ENCODE results near the gene NDUFB8. TPM values are rescaled to one million over a fixed set of nuclear protein-coding genes. Genes with fewer than 3 reads are reported as not detected.

The NDUFB8 gene
- total RNA-seq, 1 donor from 2014 or later, result 200 TPM

DNA sequence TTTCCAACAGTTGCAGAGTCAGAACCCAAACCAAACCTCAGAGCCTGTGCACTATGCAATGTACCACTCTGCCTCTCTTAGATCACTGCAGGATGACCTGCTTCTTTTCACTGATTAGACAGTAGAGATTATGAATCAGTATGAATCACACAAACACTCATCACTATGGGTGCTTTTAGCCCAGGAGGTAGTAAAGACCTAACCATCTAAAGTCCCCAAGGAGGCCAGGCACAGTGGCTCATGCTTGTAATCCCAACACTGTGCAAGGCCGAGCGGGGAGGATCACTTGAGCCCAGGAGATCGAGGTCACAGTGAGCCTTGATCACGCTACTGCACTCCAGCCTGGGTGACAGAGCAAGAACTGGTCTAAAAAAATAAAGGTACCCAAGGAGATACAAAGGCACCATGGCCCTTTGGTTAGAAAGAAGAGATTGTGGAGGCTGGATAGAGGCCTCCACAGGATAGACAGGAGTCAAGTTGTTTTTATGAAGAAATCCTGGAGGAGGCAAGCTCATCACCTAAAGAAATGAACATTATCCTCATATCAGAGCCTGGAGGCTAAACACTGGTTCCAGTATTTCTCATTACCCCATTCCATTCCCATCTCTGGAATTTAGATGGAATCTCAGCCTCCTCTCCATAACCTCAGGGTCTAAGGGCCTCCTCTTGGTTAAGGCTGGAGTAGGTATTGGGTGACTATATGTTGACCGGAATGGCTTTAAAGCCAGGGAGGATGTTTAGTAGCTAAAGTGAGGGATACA lies 22.9 kb downstream of the NDUFB8 start:
- Mint-ChIP-seq H3K36me3 (ENCODE audit: low read depth) (peaks cover 9% of the 10 kb centered on the region), H3K27me3 (ENCODE audit: low read depth) (no peaks in the 10 kb centered on the region), H3K27ac (ENCODE audit: unreplicated experiment) (no peak overlapping the region), H3K9me3 (no peaks in the 10 kb centered on the region), H3K4me3 (no peak overlapping the region), H3K4me1 (peaks cover 29% of the 10 kb centered on the region)
- TF ChIP-seq CTCF (conservative IDR thresholded peaks at IDR 0.05), result no peak
- no peak for DNase-seq (ENCODE audit: low read depth, low spot score)

- Mint-ChIP-seq H3K4me1 (peaks cover 33% of the 10 kb centered on the region), H3K27ac (ENCODE audit: unreplicated experiment) (no peak overlapping the region), H3K9me3 (no peaks in the 10 kb centered on the region), H3K4me3 (no peak overlapping the region), H3K27me3 (ENCODE audit: low read depth) (no peaks in the 10 kb centered on the region), H3K36me3 (ENCODE audit: low read depth) (peaks cover 16% of the 10 kb centered on the region)
- DNase-seq (ENCODE audit: low read depth, low spot score), result no peak
- TF ChIP-seq CTCF (conservative IDR thresholded peaks at IDR 0.05), result no peak
These were observed 24.5 kb downstream of the NDUFB8 start for GRCh38 chr10:100505164-100505563.

DNA sequence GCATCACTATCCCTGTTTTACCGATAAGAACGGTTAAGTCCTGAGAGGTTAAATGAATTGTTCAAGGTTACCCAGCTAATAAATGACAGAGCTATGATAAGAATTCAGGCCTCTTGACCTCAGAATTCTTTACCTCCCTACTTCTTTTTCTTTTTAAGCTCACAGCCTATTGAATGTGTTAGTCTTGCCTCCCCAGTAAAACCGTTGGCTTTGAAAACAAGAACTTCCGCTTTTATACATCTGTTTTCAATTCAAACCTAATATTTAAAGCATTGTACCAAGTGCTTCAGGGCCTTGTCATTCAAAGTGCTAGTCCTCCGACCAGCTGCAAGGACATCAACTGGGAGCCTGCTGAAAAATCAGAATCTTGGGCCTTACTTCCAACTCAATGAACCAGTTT lies 25.6 kb downstream of the NDUFB8 start:
- peaks cover 22% of the 10 kb centered on the region for H3K36me3 Mint-ChIP-seq (ENCODE audit: low read depth)
- H3K4me1 Mint-ChIP-seq, result peaks cover 38% of the 10 kb centered on the region
- peak overlapping the region; percentile 60 for H3K27ac Mint-ChIP-seq (ENCODE audit: unreplicated experiment)
- TF ChIP-seq CTCF (conservative IDR thresholded peaks at IDR 0.05), result no peak
- no peaks in the 10 kb centered on the region for H3K27me3 Mint-ChIP-seq (ENCODE audit: low read depth)
- no peaks in the 10 kb centered on the region for H3K9me3 Mint-ChIP-seq
- no peak for DNase-seq (ENCODE audit: low read depth, low spot score)
- H3K4me3 Mint-ChIP-seq, result no peak overlapping the region

DNA sequence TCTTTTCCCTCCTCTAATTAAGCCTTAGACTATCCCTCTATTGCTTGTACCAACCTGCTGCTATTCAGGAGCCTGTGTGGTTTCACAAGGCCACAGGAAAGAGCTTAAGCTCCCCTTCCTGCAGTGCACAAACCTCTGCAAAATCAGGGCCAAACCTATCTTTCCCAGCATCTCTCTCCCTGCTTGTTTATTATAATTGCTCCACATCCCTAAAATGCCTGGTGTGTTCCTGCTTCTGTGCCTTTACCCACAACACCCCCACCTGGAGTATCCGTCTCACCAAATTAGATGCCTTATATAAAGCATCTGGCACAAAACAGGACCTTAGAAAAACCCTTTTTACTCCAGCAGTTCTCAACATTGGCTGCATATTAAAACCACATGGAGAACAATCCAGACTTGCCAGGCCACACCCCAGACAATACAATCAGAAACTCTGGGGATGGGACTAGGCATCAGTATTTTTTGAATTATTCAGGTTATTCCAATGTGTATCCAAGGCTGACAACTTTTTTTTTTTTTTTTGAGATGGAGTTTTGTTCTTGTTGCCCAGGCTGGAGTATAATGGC lies 26.7 kb downstream of the NDUFB8 start:
- TF ChIP-seq CTCF (conservative IDR thresholded peaks at IDR 0.05), result no peak
- no peaks in the 10 kb centered on the region for H3K9me3 Mint-ChIP-seq
- peak overlapping the region; percentile 31 for H3K27ac Mint-ChIP-seq (ENCODE audit: unreplicated experiment)
- H3K4me3 Mint-ChIP-seq, result no peak overlapping the region
- H3K36me3 Mint-ChIP-seq (ENCODE audit: low read depth), result peaks cover 22% of the 10 kb centered on the region
- peaks cover 32% of the 10 kb centered on the region for H3K4me1 Mint-ChIP-seq
- no peak for DNase-seq (ENCODE audit: low read depth, low spot score)
- H3K27me3 Mint-ChIP-seq (ENCODE audit: low read depth), result no peaks in the 10 kb centered on the region

DNA sequence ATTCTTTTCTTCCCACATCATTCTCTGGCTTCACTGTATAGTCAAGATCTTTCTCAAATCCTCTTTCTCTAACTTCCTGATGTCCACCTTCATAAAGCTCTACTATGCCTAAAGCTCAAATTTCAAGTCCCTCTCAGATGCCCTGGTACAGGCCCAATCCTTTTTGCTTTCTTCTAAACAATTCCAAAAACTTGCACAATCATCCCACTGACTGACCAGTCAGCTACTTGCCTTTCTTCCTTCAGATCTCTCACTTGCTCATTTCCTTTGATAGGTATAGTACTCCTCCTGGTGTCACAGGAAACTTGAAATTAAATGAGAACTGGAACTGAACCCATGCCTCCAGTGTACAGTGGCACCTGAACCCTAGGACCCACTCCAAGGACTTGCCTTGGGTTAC lies 28.2 kb downstream of the NDUFB8 start:
- H3K27ac Mint-ChIP-seq (ENCODE audit: unreplicated experiment), result no peak overlapping the region
- no peak overlapping the region for H3K4me3 Mint-ChIP-seq
- no peaks in the 10 kb centered on the region for H3K27me3 Mint-ChIP-seq (ENCODE audit: low read depth)
- TF ChIP-seq CTCF (conservative IDR thresholded peaks at IDR 0.05), result no peak
- no peaks in the 10 kb centered on the region for H3K9me3 Mint-ChIP-seq
- H3K4me1 Mint-ChIP-seq, result peaks cover 32% of the 10 kb centered on the region
- peaks cover 22% of the 10 kb centered on the region for H3K36me3 Mint-ChIP-seq (ENCODE audit: low read depth)
- no peak for DNase-seq (ENCODE audit: low read depth, low spot score)
